ENCODE data around the gene TOPORS.

TOPORS gene

GRCh38 chr9:32587901-32588300 lies 35.5 kb upstream of the TOPORS start:
- no peak overlapping the region for H3K27ac ChIP-seq
- no peak for TF ChIP-seq ZFX (IDR thresholded peaks at IDR 0.05)
- TF ChIP-seq, protein P1, sequence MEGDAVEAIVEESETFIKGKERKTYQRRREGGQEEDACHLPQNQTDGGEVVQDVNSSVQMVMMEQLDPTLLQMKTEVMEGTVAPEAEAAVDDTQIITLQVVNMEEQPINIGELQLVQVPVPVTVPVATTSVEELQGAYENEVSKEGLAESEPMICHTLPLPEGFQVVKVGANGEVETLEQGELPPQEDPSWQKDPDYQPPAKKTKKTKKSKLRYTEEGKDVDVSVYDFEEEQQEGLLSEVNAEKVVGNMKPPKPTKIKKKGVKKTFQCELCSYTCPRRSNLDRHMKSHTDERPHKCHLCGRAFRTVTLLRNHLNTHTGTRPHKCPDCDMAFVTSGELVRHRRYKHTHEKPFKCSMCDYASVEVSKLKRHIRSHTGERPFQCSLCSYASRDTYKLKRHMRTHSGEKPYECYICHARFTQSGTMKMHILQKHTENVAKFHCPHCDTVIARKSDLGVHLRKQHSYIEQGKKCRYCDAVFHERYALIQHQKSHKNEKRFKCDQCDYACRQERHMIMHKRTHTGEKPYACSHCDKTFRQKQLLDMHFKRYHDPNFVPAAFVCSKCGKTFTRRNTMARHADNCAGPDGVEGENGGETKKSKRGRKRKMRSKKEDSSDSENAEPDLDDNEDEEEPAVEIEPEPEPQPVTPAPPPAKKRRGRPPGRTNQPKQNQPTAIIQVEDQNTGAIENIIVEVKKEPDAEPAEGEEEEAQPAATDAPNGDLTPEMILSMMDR (conservative IDR thresholded peaks at IDR 0.05): no peak

- TF ChIP-seq, protein P1 (conservative IDR thresholded peaks at IDR 0.05): no peak
- no peak for TF ChIP-seq ZFX (IDR thresholded peaks at IDR 0.05)
- H3K27ac ChIP-seq: no peak overlapping the region
These were observed 32.4 kb upstream of the TOPORS start for GRCh38 chr9:32584784-32585183.

- no peak for TF ChIP-seq ZFX (IDR thresholded peaks at IDR 0.05)
- TF ChIP-seq, protein P1 (conservative IDR thresholded peaks at IDR 0.05): peak; percentile 76
- H3K27ac ChIP-seq: no peak overlapping the region
These were observed 29.2 kb upstream of the TOPORS start for GRCh38 chr9:32581512-32582143.

DNA sequence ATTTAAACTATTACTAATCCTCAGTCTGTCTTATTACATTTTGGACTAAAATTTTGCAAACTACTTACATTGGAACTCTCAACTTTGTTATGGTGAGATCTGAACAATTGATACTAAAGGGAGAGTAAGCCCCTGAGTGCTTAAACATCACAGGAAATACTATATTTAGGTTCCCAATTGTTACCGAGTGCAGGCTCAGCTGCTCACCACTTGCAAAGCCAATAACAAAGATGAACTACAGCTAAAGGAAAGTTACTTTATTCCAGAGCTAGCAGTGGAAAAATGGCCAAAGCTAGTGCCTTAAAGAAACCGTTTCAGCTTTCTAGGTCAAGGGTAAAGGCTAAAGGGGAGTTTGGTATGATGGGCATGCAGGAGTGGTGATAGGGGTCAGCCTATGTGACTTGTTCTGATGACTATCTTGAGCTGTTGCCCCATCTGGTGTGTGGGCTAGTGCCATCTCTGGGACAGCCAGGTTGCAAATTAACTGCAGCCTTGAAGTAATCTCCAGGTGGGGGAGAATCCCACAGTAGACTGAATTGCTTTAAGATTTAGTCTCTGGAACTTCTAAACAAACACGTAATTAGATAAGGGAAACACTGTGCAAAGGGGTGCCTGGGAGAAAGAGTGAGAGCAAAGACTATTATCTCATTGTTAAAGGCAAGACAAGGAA lies 28.4 kb upstream of the TOPORS start:
- no peak overlapping the region for H3K27ac ChIP-seq
- TF ChIP-seq, protein P1 (conservative IDR thresholded peaks at IDR 0.05): no peak
- TF ChIP-seq ZFX (IDR thresholded peaks at IDR 0.05): no peak

- no peak for TF ChIP-seq ZFX (IDR thresholded peaks at IDR 0.05)
- TF ChIP-seq, protein P1 (conservative IDR thresholded peaks at IDR 0.05): peak; percentile 96
- H3K27ac ChIP-seq: no peak overlapping the region
These were observed 27.4 kb upstream of the TOPORS start for GRCh38 chr9:32579706-32580331.

DNA sequence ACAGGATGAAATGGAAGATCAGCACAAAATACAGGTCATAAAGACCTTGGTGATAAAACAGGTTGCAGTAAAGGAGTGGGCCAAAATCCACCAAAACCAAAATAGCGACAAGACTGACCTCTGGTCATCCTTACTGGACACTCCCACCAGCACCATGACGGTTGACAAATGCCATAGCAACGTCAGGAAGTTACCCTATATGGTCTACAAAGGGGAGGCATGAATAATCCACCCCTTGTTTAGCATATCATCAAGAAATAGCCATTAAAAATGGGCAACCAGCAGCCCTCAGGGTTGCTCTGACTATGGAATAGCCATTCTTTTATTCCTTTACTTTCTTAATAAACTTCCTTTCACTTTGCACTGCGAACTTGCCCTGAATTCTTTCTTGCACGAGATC lies 26.6 kb upstream of the TOPORS start:
- H3K27ac ChIP-seq: no peak overlapping the region
- TF ChIP-seq, protein P1 (conservative IDR thresholded peaks at IDR 0.05): no peak
- TF ChIP-seq ZFX (IDR thresholded peaks at IDR 0.05): no peak

DNA sequence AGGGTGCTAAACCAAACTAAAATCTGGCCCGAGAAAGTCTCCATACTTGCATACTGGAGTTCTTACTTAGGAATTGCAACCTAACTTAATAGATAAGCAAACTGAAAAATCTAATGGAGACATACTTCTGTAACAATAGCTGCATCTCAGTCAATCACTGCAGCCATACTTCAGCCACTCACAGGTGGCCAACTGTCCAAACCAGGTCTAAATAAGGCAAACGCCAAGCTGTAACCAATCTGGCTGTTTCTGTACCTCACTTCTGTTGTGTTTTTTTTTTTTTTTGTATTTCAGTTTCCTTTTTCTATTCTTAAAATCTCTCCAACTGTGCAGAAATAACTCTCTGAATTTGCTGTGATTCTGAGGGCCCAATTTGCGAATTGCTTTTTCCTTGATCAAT lies 24.9 kb upstream of the TOPORS start:
- H3K27ac ChIP-seq: no peak overlapping the region
- TF ChIP-seq ZFX (IDR thresholded peaks at IDR 0.05): no peak
- TF ChIP-seq, protein P1 (conservative IDR thresholded peaks at IDR 0.05): no peak
